Kasumi-1 (cell line): Measurements from ENCODE around the gene PRKACA.

Source experiments
- DNase-seq, 2 experiments: peaks; one replicate each; lab custom pipeline; 2025; lab: John Stamatoyannopoulos, UW

Gene PRKACA

DNA sequence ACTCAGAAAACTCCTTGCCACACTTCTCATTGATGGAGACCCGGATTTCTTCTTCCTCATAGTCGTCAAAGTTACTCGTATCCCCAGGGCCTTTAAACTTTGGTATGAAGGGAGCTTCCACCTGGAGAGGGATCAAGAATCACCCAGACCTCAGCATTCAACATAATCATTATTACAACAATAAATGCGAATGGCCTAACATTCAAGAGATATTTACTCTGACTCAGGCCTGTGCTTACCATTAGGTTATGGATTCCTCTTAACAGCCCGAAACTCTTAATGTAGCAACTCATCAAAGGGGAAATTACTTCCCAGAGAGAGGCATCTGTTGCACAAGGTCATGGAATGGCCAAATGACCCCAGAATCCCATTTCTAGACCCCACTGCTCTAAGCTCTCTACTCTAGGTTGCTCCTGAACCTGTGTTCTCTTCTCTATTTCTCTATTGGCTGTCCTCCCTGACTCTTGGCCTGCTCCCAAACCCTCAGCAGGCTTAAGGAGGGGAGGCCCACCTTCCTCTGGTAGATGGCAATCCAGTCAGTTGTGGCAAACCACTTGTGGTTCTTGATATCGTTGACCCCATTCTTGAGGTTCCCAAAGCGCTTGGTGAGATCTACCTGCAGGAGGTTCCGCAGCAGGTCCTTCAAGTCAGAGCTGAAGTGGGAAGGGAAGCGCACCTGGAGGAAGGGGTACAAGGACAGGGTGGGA, 24.3 kb downstream of the PRKACA start:
- no peak for DNase-seq

DNA sequence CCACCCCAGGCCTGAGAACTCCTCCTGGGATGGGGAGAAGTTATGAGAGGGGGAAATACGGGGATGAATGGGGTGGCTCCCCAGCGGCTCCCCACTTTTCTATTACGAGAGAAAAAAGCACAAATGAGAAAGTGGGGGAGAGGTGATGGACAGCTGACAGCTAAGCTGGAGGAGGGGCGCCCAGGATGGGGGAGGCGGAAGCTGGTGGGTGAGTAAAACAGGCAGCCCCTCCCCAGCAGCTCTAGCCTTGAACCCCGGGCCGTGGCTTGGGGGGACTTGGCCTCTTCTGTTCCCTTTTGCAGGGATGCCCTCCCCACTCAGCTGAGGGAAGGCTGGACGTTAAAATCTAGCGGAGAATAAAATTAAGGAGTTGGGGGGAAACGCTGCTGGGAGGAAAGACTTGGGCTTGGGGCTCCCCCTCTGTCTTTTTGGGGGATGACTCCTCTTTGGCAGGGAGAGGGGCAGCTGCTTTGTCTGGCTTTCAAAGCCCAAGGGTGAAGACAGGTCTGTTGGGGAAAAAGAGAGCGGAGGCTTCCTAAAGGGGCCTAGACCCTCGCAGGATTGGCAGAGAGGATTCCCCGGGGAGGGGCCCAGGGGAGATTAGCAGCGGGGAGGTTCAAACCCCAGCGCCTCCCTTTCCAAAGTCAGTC, 25.6 kb downstream of the PRKACA start:
- peak in 1 of 2 experiments; percentile 48 for DNase-seq

DNA sequence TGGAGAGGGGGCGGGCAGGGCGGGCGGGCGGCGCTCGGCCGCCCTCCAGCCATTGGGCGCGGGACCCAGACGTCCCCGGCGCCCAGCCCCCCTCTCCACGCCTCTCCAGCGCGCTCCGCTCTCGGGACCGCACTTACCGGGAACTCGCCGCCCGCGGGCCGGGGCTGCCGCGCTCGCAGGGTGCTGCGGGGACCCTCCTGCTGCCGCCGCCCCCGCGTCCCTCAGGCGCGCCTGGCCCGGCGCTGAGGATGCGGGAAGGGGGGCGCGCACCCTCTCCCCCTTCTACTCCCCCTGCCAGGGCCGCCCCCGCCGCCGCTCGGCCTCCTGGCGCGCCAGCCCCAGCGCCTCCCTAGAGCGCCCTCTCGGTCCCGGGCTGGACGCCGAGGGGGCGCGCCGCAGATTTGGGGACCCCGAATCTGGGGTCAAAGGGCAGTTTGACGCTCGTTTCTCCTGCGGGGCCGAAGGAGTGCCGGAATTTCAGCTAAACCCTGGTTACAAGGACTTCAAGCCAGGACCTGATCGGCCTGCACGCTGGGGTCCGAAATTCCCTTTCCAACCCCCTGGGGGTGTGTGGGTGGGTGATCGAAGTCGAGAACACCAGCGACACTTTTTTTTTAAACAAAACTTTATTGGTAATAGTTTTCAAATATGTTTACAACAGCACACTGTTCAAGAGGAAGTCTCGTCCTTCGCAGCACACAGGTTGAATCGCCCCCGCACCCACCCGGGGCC, 26.3 kb downstream of the PRKACA start:
- peak; percentile 69 to 79 for DNase-seq

DNA sequence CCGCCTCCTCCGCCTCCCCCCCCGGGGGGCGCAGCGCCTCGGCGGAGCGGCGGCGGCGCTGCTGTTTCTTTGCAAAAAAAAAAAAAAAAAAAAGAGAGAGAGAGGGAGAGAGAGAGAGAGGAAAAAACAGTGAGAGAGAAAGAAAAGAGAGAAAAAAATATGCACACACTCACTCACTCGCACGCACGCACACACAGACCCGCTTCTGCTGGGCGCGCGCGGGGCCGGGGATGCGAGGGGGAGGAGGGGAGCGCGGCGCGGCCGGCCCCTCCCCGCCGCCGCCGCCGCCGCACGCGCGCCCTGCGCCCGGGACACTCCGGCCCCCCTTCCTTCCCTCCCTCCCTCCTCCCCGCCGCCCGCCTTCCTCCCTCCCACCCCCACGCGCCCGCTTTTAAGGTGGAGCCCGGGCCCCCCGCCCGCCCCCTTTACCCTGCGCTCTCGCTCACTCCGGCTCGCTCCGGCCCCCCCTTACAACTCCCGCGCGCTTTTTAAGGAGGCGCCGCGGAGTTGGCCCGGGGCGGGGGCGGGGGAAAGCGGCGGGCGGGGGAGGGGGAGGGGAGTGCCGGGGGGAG, 27.0 kb downstream of the PRKACA start, which contains the start of gene SAMD1:
SAMD1 (minus strand) TSS at position 243 of the 572 bp plus-strand sequence.
- DNase-seq = peak; percentile 69 to 79

DNA sequence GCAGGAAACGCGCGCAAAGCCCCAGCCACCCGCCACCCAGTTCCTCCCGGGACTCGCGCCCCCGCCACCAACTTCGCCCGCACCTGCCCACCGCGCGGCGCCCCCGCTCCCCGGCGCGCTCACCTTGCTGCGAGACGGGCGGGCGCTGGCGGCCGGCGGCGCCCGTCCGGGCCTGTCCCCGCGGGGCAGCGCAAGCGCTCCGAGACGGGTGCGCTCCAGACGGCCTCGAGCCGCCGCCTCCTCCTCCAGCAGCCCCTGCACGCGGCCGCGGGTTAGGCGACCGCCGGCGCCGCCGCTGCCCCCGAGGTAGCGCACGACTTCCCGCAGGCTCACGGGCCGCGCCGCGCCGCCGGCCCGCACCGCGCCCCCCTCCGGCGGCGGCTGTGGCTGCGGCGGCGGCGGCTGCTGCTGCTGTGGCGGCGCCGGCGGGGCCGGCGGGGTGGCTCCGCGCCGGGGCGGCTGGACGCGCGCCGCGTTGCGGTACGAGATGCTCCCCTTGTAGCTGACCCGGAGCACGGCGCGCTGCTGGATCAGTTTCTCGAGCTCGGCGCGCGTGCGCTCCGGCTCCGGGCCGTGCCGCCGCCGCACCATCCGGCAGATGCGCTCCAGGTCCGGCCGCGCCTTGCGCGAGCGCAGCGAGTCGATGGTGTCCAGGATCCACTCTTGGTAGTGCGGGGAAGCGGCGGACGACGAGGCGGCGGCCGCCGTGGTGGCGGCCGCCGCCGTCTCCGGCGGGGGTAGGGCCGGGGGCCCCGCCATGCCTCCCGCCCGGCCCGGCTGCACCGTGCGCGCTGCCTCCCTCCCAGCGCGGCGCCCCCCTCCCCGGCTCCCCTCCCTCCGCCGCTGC, 27.7 kb downstream of the PRKACA start:
- peak in 1 of 2 experiments; percentile 20 for DNase-seq

DNA sequence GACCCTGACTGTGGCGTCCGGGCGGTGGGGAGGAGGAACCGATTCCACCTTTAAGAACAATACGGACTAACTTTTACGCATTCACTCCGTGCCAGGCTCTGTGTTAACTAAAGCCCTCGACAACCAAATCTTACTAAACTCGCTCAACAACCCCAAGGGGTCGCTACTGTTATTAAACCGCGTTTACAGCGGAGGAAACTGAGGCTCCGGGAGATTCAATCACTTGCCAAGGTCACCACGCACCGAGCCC, 28.2 kb downstream of the PRKACA start:
- DNase-seq = no peak

DNA sequence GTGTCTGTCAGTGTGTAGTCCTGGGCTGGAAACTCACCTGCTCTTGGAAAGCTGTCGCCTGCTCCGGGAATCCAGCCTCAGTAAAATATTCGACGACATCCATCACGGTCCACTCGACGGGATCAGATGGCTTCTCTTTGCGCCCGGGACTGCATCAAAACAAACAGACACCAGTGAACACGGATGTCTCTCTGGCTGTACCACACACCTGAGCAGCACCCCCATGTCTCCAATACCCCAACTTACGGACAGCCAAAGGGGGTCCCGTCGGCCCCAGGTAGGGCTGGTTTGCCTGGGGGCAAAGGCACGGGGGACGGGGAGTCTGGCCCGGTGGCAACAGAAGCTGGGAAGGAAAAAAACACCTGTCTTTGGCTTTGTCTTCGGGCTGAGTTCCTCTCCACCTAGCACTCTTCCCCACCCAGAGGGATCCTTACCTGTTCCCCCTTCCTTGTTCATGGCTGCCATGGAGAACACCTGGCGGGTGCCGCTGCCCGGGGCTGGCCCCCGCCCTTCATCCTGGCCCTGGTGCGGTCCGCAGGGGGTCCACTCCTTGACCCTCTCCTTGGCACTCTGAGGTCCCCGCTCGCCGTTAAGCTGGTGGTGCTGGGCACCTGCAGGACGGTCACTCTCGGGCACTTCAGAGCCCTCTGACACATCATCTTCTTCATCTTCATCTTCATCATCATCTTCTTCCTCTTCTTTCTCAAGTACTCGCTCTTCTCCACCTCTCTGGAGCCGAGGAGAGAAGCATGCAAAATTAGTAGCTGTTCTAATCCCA, 28.7 kb downstream of the PRKACA start:
- no peak for DNase-seq

DNA sequence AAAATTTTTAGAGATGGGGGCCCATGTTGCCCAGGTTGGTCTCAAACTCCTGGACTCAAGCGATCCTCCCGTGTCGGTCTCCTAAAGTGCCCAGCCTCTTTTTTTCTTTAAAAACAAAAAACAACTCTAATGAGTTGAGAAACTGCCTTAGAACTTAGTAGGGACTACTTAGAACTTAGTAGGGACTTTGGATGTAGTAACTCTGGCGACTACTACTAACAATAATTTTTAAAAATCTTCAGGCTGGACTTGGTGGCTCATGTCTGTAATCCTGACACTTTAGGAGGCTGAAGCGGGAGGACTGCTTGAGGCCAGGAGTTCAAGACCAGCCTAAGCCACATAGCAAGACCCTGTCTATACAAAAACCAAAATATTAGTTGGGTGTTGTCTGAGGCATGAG, 31.5 kb downstream of the PRKACA start:
- no peak for DNase-seq

DNA sequence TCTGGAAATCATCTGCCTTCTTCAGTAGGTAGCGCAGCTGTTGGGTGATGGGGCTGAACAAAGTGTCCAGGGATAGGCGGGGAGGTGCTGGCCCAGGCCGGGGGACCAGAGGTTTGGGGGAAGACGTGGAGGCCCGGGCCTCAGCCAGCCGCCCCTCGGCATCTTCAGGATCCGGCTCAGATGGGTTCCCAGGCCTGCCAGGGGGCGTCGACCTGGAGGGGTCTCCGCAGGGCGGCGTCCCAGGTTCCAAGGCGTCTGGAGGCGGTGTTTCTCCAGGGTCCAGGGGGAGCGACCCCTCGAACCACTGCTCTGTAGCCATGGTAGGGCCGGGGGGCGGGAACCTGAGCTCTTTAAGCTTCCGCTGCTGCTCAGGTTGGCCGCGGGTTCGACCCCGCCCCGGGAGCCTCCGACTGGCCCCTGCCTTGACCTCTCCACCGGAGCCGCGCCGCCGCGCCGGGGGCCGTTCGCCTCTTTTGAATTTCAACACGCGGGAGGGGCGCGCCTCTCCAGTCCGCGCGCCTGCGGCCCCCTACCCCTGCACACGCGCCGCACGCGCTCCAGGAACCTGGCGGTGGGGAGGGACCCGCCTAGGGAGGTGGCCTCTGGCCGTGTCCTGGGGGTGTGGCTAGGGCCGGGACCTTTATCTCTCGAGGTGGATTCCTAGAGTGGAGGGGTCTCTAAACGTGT, 32.1 kb downstream of the PRKACA start, which contains the start of gene C19orf67:
C19orf67 (minus strand) TSS at position 475 of the 687 bp plus-strand sequence; CDS start at position 319, 156 bp downstream.
- DNase-seq = no peak

DNA sequence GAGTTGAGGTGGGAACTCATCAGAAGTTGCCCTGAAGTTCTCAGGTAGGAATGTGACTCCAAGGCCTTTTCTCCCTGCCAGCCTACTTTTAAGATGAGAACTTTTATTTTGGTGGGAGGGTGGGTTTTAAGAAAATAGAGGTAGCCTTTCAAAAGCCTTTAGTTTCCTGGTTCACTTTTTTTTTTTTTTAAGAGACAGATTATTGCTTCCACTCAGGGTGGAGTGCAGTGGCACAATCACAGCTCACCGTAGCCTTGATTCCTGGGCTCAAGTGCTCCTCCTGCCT, 34.9 kb downstream of the PRKACA start:
- DNase-seq = no peak

DNA sequence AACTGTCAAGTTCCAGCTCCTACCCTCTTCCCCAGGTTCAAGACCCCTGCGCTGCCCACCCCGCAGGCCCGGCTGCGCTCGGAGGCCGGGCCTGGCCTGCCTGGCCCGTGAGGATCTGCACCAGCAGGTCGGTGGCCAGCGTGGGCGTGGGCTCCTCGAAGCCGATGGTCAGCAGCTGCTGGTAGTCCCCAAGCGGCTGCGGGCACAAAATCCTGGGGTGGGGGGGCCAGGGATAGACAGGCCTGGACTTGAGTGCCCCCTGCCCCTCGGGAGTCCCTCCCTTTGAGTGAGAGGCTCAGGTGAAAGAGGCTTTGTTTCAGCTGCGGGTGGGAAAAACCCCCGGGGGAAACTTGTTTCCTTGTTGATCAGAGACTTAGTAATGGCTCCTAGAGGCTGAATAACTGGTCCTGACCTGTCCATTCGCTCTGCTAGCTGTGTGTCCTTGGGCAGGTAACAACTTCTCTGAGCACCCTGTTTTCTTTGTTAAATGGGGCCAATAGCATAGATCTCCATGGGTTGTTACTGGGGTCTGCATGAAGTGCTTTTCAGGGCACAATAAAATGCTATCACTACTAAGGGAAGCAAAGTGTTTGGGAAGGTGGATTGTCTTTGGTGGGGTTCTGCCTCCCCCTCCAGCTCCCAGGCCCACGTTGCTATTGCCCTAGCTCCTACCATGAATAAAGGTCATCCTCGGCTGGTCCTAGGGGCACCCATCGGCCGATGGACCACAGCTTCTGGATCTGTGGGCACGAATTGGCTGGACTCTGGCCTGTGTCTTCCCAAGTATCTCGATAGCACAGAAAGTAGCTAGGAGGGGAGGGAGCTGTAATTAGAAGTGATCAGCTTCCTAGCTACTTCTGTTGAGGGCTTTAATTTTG, 35.5 kb downstream of the PRKACA start:
- DNase-seq = no peak

DNA sequence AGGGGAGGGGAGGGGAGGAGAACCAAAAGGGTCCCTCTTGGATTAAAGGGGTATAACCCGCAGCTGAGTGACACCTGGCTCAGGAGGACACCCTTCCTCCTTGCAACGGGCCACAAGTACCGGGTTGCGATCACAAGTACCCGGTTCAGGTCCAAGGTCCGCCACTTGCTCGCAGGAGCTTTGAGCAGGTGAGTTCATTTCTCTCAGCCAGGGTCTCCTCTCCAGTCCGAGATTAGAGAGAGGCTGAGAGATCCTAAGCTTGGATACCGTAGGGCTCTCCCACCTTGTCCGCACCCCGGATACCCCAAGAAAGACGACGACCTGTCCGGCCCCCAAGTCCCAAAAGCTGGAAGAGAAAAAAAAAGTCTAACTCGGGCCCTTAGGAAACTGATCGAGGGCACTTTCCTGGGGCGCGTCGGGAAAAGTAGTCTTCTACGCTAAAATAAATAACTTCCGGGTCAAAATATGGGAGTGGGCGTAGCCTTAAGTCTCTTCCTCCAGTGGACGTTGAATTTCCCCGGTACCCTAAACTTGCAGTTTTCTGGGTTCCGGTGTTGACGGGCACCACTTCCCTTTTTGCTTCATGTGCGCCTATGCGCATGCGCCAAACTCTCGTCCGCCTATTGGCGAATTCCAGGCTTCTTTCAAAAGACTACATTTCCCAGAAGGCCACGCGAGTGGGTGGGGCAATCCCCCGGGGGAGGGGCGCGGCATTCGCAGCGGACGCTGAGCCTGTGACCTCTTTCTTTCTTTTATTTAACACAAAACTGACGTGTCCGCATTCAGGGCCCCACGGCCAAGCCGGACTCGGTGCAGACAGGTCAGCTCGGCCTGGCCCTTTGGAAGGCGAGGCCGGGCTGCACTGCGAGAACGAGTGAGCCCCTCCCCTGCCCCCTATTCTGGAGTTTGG, 36.4 kb downstream of the PRKACA start:
- peak; percentile 99 for DNase-seq

DNA sequence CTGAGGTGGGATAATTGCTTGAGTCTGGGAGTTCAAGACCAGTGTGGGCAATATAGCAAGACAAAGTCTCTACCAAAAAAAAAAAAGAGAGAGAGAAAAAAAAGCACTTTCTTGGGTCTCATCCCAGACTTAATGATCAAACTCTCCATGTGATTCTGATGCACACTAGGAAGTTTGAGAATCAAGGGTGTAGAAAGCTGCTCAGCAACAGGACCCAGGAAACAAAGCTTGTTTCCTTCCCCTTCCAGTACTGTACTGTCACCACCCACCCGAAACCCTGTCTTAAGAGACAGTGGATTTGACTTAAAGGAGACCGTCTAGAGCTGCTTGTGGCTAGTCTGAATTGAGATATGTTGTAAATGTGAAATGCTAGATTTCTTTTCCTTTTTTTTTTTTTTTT, 39.2 kb downstream of the PRKACA start:
- DNase-seq = peak; percentile 75 to 78

DNA sequence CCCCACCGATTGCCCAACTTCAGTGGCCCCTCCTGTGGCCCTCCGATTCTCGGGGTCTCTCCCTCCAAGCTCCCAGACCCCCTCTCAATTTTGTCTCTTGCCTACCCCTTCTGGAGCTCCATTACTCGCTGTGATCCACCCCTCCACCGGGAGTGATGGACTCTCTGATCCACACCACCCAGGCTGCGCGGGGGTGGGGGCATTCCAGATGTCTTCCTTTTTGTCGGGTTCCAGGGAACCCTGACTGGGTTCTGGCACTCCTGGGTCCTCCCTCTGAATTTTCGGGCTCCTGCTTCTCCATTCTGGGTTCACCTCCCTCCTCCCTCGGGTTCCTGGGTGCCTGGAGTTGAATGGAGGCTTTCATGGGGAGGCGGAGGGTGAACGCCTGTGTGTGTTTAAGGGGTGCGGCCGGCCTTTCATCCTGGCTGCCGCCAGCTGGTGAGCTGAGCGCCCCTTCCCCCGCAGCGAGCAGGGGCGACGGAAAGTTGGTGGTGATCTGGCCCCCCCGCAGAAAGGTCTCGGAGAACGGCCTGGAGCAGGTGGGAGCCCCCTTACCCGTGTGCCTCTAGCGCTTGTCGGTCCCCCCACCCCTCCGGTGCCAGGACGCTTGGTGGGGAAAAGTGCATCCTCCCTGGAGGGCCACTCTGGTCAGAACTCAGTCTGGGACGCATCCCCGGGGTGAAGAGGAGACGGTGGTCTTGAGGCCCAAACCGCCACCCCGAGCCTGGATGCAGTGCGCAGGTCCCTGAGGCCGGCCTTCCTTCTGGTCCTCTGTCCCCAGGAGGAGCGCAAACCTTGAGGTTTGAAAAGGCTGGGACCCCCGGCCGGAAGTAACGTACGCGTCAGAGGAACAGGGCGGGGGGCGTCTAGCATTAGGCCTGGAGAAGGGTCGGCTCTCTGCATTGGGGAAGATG, 43.4 kb downstream of the PRKACA start:
- DNase-seq = no peak

DNA sequence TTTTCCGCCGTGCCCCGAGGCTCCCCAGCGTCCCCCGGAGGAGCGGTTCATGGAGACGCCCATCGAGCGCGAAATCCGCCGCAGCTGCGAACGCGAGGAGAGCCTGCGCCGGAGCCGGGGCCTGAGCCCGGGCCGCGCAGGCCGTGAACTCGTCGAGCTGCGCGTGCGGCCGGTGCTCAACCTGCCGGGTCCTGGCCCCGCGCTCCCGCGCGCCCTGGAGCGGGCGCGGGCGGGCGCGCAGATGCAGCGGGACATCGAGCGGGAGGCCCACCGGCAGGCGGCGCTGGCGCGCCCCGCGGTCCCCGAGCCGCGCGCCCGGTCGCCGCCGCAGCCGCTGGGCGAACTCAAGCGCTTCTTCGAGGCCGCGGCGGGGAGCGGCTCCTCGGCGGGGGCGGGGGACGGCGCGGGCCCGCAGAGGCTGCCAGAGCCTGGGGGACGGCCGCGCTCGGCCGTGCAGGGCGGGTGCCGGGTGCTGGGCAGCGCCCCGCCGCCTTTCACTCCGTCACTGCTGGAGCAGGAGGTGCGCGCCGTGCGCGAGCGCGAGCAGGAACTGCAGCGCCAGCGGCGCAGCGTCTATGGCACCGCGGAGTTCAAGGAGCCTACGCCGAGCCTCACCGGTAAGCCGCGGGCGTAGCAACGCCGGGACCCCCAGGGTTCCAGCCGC, 44.2 kb downstream of the PRKACA start:
- DNase-seq = peak; percentile 60 to 68

DNA sequence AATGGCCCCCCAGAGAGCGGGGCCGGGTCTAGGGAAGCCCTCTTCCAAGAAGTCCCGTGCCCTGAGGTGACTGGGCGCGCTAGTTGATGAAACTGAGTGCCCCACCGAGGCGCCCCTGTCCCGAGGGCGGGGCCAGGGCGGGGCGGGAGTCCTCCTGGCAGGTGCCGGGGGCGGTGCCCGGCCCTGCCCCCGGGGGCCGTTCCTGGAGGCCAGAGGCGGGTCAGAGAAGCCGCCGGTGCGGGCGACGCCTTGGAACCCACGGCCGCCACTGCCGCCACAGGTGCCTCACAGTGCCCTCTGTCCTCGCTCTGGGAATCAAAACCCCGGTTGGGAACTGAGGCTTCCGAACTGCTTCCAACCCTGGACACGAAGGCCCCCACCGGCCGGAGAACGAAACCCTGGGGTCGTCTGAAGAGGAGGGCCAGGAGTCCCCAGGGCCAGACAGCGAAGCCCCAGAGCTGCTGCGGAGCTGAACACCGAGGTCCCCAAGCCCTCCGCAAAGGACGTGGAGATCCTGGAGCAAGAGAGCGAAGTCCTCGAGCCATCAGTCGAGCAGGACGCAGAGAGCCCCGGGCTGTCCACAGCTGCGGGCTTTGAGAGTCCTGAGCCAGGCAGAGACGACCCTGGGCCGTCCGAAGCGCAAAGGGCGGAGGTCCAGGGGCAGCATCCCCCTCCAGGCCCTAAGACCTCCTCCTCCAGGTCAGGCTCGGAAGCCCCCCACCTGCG, 44.9 kb downstream of the PRKACA start, which contains the start of gene MISP3:
MISP3 (plus strand) TSS at position 252 of the 726 bp plus-strand sequence. CDS start 524 bp downstream, outside the sequence.
- DNase-seq = no peak
